Endometrial microvascular endothelial cells (primary cell): ENCODE data around the gene KRT86. TPM values are rescaled to one million over a fixed set of nuclear protein-coding genes. Genes with fewer than 3 reads are reported as not detected.

Experiments
- in situ Hi-C: cut with HindIII; loops from 2 replicates; pipeline ENCODE4 v1.10.0; 2017; ENCODE audit warnings: low sequenced_read_pairs, low pct_unique_long_range_greater_than_20kb; ENCODE audit errors: inconsistent ontology term
- total RNA-seq: library from RNA; depleted of rRNA; stranded (reverse); fragments of >200 nt; gene quantifications from one replicate; pipeline ENCODE4 v1.2.3, GENCODE V29; 2015; ENCODE audit errors: inconsistent ontology term

Gene KRT86
- total RNA-seq, 1 donor from 2014 or later, result not detected

- in situ Hi-C loops, result no loop called here
These were observed 13.9 kb upstream of the KRT86 start for GRCh38 chr12:52260361-52261207.

GRCh38 chr12:52261208-52261484, 13.3 kb upstream of the KRT86 start:
- in situ Hi-C loops, result no loop called here

- in situ Hi-C loops, result no loop called here
These were observed 12.2 kb upstream of the KRT86 start for GRCh38 chr12:52262286-52262685.

DNA sequence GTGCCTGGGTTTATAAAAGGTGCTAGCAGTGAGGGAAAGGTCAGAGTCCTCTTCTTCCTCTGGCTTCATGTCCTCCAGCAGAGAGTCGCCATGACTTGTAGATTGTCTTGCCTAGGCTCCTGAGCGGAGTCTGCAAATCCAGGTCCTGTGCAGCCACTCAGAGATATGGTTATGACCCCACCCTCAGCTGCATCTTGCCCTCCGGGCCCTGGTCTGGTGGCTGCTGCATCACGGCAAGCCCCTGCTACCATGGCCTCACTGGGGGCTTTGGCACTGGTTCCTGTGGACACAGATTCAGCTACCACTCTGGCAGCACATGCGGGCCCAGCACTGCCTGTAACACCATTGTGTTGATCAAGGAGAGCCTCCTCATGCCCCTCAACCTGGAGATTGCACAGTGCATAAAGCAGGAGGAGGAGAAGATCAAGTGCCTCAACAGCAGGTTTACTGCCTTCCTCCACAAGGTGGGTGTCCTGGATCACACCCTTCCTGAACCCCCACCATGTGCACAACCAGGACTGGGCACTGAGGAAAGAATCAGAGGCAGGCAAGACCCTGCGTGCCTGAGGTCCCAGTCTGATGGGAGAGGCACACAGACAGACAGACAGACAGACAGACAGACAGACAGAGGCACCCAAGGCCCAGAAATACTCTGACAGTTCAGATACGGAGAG, 10.5 kb upstream of the KRT86 start:
- in situ Hi-C loops, result no loop called here

- in situ Hi-C loops, result no loop called here
These were observed 10.0 kb upstream of the KRT86 start for GRCh38 chr12:52264435-52264825.

DNA sequence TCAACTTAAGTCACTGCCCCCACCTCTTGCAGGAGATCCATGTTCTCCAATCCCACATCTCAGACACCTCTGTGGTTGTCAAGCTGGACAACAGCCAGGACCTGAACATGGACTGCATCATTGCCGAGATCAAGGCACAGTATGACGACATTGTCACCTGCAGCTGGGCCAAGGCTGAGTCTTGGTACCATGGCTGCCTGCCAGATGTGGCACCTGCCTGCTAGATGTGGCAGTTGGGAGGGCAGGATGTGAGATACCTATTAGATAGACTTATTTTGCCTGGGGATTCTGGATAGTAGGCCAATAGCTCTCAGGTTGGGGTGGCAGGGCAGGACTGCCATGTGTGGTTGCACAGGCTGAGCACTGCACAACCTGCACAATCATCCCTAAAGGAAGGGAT, 7.9 kb upstream of the KRT86 start:
- in situ Hi-C loops, result no loop called here

DNA sequence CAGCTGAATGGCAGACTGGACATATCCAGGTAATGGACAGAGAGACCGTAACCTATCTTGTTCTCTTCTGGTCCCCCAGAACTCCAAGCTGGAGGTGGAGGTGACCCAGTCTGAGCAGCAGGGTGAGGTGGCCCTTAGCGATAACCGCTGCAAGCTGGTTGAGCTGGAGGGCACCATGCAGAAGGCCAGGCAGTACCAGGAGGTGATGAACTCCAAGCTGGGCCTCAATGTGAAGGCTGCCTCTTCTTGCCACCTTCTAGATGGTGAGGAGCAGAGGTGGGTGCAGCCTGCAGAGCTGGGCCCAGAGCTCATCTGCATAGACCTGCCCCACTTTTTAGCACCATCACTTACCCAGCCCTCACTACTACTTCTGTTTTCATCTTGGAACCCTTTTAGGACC, 7.2 kb upstream of the KRT86 start:
- in situ Hi-C loops, result no loop called here

DNA sequence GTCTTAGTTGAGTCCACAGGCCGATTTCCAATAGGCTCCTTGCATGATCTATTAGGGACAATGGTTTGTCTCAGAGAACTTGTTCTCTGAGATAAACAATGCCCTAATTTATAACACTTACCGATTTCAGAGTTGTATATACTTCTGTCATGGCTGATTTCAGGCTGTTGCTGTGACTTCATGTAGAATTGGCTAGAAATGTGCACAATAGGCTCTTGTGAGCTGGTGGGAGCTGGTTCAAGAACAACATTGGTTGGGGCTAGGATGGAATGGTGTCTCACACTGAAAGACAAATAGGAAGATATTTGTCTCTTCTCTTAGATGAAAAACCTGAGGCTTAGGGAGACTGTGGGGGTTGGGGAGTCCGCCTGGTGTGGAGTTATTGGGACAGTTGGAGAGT, 6.7 kb upstream of the KRT86 start:
- in situ Hi-C loops, result no loop called here

DNA sequence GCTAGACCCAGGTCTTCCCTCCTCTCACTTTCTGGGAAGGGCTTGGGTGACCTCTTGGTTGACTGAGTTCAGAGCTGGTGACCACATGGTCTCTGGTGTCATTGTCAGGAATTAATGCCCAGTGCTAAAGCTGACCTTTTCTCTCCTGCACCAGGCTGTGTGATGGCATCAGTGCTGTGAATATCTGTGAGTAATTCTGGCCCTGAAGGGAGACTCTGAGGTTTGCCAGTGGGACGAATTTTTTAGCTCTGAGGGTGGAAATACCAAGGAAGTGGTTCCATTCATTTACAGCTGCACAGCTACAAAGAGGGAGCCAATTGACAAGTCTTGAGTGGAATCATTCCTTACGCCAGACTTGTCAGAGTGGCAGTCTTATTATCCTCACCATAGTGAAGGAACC, 6.2 kb upstream of the KRT86 start:
- in situ Hi-C loops, result no loop called here

GRCh38 chr12:52270541-52271070, 3.8 kb upstream of the KRT86 start:
- in situ Hi-C loops, result no loop called here

DNA sequence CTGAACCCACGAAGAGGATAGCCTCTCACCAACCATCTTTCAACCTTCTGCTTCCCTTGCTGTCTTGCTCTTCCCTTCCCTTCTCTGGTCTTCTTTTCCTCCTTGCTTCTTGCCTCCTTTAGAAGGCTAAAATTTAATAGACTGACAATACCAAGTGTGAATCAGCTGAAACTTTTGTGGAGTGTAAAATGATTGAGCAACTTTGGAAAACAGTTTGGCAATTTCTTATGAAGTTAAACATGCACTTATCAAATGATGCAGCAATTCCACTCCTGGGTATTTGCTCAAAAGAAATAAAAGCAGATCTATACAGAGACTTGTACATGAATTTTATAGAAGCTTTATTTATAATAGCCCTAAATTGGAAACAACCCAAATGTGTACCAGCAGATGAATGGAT, 3.3 kb upstream of the KRT86 start:
- in situ Hi-C loops, result no loop called here

DNA sequence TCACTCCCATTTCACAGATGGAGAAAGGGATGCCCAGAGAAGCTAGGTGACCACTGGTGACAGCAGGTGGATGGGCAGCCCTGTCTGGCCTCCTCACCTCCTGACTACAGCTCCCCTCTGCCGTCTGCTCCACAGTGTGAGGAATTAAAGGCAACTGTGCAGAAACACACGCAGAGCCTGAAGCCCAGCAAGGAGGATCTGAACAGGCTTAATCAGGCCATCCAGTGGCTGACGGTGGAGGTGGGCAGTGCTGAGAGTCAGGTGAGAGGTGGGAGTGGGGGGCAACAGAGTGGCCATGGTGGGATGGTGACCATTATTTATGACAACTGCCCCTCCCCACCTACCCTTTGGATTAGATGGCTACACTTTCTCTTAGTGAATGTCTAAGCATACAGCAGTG, 1.2 kb downstream of the KRT86 start:
- in situ Hi-C loops, result no loop called here

GRCh38 chr12:52277486-52278245, 3.2 kb downstream of the KRT86 start:
- in situ Hi-C loops, result no loop called here

DNA sequence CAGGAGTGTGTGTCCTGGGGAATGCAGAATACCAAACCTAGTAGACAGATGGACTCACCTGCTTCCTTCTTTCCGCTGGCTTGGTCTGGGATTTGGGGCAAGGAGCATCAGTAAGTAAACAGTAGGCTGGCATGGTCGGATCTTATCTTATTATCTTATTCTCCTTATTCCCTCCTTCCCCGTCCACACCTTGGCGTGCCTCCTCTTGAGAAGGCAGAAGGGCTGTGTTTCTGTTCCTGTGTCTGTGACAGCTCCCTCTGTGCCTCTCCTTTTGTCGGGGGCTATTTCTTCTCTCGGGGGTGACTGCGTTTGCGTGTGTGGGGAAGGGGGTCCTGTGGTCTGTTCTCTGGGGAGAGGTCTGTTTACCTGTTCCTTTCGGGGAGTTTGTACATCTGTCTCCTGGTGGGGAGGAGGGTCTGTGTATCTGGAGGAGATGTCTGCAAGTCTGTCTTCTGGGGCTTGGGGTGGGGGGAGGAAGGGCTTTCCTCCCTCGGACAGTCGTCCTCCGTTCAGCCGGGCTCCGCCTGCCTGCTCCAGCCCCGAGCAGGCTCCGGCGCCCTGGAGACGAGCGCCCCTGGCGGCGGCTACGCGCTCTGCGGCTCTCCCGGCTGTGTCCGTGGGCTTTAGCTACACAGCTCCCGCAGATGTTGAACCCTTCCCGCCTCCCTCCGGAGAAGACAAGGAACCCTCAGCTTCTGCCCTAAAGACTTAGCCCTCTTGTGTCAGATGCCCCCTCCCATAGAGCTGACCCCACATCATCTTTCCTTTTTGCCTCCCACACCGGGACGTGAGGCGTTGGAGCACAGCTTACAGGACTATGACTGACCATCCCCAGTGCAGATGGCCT, 4.4 kb downstream of the KRT86 start:
- in situ Hi-C loops, result no loop called here

DNA sequence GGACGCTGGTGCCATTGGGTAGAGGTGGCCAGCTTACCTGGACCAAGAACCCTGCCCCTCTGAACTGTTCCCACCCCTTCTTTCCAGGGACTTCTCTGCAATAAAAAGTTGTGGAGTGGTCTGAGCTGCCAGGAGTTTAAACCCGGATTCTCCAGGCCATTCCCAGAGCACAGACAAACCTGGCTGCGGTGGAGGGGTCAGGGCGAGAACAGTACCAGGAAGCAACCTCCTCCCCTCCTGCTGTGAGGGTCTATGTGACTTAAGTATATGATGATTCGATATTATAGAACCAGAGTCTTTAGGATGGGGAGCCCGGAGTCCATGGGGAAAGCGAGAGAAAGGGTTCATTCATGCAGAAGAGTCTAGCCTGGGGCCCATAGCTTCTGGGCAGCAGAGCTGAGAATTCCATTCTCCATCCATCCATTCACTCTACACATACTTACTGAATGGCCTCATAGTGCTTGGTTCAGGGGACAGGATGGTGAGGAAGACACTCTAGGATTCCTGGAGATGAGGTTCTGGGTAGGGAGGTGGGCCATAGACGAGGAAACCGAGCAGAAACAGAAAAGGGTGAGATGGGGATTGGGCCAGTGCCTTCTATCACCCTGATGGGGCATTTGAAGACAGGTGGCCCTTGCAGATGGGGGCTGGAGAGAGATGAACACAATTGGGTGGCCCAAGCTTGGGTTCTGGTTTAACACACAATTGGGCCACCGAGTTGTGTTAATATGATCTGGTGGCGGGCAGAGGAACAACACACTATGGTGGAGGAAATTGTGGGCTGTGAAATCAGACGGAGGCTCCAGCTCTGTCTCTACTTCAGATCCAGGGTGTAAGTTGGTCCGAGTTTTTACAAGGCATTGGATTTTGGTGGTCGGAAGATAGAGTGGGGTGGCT, 5.2 kb downstream of the KRT86 start:
- in situ Hi-C loops, result loop anchor here (10.0 kb wide), 1 partner anchor 65 kb away; no protein-coding TSS in a partner anchor

DNA sequence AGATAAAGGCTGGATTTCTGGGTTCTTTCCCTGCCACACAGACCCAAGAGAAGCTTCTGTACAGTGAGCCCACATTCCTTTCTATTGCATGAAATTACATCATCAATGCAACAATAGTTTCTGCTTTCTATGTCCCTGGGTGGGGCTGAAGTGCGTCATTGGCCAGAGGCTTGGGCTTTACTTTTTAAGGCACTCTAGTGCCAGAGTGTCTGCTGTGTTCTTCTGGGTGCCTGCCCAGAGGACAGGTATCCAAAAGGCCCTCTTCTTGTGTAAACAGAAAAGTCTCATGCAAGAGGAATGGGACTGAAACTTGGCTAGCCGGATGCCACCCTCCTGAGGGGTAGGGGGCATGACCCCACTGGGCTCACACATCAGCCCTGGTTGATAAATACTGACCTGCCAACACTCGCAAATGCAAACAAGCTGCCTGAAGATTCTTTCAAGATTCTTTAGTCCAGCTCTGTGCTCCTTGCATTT, 5.9 kb downstream of the KRT86 start:
- in situ Hi-C loops, result loop anchor here (10.0 kb wide), 1 partner anchor 66 kb away; no protein-coding TSS in a partner anchor

- in situ Hi-C loops, result loop anchor here (10.0 kb wide), 1 partner anchor 66 kb away; no protein-coding TSS in a partner anchor
These were observed 6.5 kb downstream of the KRT86 start for GRCh38 chr12:52280796-52281560.
